ENCODE data around the gene GRIN2A.
"Not testable (repeated sequence)": the region's sequence is repeated elsewhere in the genome, so short reads cannot be mapped to it uniquely, and the experiment has no call there.

GRIN2A gene

DNA sequence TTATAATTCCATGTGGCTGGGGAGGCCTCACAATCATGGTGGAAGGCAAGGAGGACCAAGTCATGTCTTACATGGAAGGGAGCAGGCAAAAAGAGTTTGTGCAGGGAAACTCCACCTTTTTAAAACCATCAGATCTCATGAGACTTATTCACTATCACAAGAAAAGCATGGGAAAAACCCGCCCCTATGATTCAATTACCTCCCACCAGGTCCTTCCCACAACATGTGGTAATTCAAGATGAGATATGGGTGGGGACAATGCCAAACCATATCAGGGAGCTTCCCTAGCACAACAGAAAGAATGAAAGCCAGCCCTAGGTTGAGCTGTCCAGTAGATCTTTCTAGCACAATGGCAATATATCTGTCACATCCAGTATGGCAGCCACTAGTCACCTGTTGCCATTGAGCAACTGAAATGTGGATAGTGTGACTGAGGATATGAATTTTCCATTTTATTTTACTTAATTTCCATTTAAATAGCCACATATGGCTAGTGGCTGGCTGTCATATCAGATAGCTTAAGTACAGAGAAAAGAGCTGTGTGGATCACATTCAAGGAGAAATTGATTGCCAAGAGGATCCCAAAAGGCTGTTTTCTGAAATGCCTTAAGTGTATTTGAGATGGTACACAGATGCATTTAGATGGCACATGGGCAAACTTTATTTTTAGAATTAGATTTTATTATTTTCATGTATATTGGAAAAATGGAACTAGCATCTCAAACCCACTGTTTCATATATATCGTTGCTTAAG lies 273.0 kb downstream of the GRIN2A start:
- DNase-seq: no peak

DNA sequence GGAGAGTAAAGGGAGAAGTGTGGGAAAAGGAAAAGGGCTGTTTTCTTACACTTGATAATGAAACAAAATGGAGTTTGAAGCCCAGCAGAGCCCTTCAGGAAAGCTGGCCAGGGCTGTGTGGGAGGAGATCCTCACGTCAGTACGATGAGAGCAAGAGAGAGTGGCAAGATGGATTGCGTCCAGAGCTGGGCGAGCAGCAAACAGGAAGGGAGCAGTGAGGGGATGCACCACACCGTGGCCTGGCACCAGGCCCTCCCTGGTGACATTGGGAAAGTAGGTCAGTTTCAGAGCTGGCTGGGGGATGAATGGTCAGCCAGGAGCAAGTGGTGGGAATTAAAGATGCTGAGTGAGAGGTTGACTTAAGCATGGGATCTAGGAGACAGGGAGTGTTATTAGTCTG lies 273.6 kb downstream of the GRIN2A start:
- DNase-seq: no peak

DNA sequence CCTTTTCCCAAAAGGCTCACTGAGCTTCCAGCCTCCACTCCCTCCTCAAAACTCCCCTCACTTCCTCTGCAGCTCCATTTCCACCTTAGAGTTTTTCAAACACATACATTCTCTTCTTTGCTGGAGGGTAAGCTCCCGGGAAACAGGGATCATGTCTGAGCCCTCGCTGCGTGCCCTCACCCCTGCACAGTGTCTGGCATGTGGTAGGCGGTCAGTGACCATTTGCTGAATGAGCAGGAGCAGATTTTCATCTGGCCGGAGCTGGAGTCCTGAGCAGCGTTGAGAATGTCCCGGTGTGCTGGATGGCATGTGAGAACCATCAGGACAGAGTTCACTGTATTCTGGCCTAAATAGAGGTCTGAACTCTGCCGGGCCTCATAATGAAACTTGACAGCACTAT lies 274.5 kb downstream of the GRIN2A start:
- DNase-seq: no peak

DNA sequence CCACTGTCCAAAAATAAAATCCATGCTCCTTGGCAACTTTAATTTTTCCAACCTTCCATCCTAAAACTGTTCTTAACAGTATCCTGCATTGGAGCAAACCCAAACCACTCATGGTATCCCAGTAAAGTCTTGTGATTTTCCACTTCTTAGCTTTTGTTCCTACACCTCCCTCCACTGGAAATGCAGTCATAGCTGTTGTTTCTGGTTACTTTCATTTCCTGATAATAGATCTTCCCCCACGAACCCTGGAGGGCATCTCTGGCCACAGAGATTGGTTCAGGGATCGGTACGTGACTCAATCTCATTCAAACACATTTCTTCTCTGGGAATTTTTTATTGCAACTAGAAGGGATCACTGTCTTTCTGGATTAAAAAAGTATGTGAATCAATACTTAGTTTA lies 276.0 kb downstream of the GRIN2A start:
- DNase-seq: no peak

DNA sequence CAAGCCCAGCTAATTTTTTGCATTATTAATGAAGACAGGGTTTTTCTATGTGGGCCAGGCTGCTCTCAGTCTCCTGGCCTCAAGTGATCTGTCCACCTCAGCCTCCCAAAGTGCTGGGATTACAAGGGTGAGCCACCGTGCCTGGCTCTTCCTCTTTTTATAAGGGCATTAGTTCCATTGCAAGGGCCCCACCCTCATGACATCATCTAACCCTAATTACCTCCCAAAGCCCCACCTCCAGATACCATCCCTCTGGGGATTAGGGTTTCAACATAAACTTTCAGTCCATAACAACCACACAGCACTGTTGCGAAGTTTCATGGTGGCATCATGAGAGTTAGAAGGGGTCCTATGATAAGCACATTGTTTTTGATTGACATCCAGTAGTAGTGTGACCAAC lies 277.7 kb downstream of the GRIN2A start:
- no peak for DNase-seq

DNA sequence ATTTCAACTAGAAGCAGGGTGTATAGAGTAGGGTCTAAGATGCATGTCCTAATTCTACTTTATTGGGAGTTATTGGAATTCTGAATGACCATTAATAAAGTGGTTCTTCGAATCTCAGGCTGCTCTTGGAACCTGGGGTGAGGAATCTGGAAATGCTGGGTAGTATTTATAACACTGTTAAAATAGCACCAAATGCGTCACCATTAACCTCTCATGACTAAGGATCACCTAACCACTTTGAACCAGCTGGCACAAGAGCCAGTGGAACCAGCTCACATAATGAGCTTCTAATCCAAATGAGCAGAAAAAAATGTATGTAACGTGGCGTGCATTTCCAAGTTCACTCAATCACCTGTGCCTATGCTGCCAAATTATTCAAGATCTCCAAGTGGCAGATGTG lies 281.7 kb downstream of the GRIN2A start:
- no peak for DNase-seq

DNA sequence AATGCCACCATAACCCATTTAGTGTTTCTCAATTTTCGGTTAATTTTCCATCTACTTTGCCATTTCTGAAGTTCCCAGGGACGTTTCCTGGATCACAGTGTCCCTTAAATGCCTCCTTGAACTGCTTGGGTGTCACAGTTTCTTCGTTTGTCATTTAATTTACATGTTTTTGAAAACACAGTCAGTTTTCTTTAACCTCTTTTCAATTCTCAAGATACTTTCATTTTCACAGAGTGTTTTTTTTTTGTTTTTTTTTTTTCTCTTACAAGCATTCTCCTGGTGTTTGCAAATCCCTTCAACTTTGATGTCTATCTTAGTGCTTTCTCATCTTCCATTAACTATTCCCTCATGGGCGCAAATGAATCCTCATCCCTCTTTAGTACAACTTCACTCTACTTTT lies 283.7 kb downstream of the GRIN2A start:
- DNase-seq: no peak

DNA sequence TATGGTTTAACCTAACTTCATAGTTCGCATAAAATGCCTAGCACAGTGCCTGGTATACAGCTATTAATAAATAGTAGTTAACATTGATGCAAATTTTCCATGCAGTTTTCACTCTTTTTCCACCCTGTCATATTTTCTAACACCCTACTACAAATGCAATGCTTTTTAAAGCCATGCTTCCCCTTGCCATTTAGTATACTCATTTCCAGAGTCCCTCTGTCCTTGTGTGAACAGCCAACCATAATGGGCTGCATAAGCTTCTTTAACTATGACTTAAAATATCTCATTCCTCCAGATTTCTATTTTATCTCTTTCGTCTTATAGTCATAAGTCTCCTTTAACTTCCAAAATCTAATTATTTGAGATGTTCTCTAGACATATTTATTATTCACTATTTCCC lies 284.1 kb downstream of the GRIN2A start:
- no peak for DNase-seq

DNA sequence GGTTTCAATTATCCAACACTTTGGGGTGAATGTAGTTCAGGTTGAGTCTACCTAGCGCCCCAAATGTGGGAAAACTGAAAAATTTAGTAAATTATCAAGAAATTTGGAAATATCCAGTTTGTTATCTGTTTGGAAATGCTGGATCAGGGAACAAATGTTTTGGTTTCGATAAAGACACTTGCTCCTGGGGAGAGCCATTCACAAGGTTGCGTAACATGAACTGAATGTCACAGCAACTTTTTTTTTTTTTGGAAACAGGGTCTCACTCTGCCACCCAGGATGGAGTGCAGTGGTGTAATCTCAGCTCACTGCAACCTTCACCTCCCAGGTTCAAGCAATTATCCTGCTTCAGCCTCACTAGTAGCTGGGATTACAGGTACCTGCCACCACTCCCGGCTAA lies 286.4 kb downstream of the GRIN2A start:
- DNase-seq: no peak

DNA sequence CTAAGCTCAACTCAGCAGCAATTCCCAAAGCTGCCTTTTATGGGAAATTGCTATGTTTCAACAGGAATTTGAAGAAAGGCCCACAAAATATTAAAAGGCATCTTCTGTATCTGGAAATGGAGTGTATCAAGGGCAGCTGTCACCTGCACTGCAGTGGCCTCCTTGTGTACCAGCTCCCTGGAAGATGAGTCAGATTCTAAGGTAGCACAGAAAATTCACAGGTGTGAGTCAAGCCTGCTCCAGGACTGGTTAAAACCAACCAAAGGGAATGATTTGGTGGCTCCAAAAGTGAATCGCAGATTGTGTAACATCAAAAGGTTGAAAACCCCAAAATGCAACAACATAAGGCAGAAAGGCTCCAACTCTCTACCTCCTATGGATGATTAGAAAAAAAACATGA lies 296.4 kb downstream of the GRIN2A start:
- no peak for DNase-seq

DNA sequence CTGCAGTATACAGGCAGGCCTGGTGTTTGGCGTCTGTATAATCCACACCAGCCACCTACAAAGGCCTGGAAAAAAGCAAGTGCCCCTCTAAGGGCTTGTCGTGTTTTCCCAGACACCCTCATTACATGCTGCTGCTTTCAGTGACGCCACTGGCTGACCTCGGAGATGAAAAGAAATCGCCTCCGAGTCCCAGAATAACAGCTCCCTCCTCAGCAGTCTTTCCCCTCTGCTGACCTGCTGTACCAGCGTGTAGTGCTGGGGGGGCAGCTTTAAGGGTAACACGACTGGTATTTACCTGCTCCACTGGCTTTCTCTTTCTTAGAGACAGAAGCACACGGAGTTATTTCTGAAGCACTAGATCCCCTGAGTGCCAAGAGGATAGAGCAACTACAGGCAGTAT lies 296.8 kb downstream of the GRIN2A start:
- no peak for DNase-seq

DNA sequence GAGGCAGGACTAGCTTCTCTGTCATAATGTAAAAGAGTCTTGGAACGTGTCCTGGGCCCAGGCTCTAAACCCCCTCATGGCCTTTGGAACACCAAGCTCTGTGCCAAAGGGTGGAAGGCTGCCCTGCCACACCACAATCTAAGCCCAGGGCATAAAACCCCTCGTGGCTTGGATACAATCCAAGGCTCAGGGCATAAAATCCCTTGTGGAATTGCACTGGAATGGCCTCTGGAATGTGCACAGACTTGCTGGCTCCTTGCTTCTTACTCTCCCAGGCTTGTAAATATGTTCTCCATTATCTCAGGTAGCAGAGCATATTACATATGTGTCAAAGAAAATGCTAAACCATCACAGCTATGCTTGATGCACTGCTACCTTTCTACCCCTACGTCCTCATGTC lies 306.2 kb downstream of the GRIN2A start:
- DNase-seq: not testable (repeated sequence)

DNA sequence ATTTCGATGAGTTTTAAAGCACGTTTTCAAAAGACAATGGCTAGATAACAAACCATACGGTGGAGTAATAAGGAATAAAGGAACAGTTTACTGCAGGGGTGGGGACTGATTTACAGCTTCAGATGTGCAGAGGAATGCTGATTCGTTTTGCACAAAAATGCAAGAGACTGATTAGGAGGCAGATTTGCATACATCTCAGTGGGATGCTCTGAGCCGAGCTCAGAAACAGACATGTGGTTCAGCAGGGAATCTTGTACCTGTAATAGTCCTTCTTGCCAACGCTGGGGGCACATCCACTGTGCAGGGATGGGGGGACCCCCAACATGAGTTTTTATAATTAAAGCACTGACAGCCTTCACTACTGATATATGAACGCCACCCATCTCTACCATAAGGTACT lies 308.0 kb downstream of the GRIN2A start:
- DNase-seq: no peak

DNA sequence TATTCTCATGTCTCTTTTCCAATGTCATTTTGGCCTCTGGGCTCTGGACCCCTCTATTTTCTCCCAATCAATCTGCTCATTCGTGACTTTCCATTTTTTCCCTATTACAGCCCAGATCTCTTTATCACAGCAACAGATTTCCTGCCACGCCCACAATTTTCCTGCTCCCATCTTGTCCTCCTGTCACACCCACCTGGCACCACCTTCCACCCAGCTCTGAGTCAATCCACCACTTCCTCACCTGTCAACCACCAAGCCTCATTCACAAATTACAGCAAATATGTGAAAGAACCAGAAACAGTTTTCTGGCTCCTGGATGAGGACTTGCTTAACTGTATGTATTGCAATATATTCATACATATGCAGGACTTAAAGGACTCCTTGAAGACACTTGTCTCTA lies 311.3 kb downstream of the GRIN2A start:
- no peak for DNase-seq

DNA sequence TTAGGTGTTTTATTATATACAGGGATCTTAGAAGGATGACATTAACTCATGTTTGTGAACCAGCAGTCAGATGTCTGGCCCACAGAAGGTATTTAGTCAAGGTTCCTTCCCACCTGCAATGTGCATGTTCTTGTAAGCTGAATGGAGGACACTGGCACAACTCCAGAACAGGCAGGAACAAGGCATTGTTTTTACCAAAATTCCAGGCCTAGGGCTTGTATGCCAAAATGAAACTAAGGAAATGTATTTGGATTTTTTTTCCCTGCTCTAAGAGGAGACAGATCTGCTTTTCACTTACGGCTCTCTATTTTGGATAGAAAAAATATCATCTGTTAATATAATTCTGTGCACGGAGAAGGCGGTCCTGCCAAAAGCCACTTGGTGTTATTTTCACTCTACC lies 312.5 kb downstream of the GRIN2A start:
- no peak for DNase-seq

DNA sequence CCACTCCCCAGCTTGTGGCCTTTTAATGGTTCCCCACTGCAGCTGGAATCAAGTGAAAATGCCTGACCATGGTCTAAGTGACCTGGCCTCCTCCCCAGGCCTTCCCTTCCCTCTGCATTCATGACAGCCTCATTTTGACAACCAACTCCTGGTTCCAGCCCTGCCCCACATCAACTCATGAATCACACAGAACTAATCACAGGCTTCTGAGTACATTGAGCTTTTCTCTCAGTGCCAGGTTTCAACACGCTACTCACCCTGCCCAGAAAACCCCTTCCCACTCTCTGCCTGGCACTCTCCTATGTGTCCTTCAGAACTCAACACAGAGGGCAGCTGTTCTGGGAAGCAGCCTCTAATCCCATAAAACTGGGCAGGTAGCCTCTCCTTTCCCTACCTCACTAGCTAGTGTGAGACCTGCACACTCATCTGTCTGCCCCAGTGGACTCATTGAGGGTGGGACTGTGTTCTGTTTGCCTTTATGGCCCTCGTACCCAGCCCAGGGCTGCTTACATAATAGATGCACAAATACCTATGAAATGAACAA lies 313.6 kb downstream of the GRIN2A start:
- DNase-seq: no peak

DNA sequence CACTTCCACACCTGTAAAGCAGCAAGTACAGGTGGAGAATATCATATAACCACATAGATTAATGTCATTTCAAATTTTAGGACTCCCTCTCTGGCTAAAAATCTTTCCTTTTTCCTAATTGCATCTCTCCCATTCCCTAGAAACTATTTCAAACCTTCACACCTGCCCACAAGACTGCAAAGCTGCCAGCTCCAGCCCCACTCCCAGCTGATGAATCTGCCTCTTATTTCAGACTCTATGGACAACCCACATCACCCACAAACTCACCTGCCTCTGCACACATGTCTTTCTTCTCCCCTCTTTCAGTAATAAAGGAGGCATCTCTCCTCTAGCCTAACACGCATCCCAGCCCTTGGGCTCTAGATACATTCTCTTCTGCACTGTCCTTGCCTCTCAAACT lies 315.1 kb downstream of the GRIN2A start:
- no peak for DNase-seq

DNA sequence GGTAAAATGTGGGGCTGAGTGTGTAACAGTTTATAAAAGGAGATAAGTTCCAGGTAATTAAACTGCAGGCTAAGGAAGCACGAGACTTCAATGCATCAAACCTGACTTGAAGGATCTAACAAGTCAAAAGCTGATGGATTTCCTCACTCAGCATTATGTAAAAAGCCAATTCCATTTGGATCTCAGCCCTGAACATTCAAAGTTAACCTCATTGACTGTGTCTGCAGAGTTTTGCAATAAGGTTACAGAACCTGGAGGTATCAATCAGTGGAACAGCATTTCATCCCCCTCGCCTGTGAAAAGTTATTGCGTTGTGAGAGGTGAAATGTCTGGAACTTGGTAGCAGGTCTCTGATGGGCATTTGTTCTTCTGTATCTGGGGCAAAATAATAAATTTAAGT lies 317.8 kb downstream of the GRIN2A start:
- no peak for DNase-seq

DNA sequence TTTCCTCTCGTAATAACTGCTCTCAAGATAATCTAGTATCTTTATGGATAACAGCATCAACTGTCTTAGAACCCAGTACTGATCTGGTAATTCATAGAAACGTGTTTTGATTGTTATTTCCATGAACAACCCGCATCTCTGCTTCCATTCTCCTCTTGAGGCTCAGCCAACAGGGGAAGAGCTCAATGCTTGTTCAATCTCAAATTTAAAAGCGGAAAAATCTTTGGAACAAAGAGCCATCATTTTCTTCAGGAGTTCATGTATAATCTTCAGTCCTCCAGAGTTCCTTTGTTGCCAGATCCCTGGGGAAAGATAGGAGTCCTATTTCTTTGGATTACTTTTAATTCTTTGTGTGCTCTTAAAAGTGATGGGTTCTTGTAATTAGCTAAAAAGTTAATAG lies 319.9 kb downstream of the GRIN2A start:
- DNase-seq: no peak

DNA sequence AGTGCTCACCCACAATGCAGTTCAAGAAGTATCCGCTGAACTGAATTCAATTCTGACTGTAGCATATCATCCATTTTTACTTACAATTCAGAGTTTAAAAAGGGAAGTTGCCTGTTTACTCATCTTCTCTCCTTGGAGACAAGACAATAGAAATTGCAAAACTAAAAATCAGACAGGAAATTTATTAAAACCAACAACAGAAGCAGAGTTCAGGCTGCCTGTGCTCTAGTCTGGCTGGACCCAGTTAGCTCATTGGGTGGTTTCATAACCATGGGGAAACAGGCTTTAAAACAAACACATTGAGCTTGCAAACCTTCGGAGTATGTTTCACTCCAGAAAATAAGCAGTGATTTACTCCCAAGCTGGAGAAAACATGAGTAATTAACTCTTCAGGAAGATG lies 321.4 kb downstream of the GRIN2A start:
- no peak for DNase-seq

DNA sequence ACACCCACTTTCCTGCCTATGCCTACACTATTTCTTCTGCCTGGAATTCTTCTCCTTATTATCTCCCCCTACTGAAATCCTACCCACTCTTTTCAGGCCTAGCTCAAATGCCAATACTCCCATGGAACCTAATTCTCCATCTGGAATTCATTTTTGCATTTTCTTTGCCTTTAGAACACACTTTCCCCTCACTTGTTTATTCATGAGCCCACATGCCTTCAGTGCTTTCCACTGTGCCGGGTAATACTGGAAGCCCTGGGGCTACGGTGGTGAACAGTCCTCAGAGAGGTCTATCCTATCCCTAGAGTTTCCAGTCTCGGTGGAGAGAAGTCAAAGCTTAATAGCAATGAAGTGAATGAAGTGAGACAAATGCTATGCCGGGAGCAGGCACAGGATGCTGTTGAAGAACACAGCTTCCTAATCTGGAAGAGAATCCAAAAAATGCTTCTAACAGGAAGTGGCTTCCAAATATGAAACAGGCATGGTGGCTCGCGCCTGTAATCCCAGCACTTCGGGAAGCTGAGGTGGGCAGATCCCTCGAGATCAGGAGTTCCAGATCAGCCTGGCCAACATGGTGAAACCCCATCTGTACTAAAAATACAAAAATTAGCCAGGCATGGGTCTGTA lies 322.4 kb downstream of the GRIN2A start:
- DNase-seq: no peak

DNA sequence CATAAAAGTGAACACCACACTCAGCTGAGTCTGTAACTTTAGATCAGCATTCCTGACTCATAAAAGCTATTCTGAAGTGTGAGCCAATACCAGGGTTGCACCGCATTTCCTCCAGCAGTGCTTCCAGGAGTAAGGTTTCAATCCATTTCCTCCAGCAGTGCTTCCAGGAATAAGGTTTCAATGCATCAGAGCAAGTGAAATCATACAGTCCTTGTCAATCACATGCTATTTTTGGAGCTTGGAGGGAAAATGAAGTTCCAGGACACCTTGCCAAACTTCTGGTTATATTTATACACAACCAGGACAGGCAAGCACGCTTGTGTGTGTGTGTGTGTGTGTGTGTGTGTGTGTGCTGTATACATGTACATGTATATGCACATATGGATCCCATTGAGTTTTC lies 327.6 kb downstream of the GRIN2A start:
- no peak for DNase-seq

DNA sequence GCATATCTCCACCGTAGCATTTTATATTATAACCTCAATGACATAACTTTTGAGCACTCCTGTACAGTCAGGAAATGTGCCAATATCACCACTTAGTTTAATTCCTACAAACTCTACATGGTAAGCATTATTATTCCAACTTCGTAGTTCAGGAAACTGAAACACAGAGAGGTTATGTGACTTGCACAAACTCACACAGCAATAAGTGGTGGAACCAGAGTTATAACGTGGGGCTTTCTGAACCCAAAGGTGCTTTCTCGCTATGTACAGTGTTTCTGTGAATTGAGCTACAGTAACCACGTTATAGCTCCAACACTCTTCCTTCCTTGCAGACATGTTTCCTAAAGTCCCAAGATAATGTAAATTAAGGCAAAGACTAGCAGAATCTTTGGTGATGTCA lies 330.2 kb downstream of the GRIN2A start:
- no peak for DNase-seq

DNA sequence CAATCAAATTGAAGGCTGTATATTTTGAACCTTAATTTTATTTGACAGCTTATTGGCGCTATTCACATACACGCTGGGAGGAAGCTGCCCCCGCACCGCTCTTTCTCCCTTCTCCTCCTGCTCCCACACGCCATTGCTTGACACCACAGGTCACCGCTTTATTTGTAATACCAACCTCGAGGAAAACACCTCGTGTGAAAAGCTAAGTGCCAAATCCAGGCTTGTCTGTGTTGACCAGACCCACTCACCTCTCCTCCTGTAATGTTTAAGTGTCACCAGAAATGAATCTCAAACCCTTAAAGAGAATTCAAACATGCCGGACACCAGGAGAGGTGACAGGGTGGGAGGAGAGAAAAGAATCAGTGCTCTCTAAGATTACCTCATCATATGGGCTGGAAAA lies 331.4 kb downstream of the GRIN2A start:
- DNase-seq: no peak

DNA sequence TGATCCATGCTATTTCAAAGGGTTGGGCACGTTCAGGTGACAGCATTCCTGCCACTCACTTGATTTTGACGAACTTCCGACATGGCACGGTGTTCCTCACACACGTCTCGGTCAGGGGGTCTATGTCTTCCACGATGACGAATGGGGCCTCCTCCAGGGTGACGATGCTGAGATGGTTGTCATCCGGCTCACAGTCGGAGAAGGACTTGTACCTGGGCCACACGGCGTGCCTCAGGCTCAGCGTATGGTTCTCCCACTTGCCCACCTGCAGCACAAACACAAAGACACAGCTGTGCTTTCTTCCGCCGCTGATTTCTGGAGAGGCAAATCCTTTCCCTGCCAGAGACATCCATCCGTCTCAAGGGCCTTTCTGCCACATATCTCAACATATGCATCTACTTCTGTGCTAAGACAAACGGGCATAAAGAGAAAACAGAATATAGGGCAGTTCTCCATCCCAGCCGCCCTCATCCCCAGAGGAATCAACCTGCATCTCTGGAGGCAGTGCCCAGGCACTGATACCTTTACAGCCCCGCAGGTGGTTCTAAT lies 332.5 kb downstream of the GRIN2A start:
- DNase-seq: no peak

Data from activated naive CD4-positive, alpha-beta T cell (primary cell).